H9 (cell line): Measurements from ENCODE around the gene MCCC1. TPM values are rescaled to one million over a fixed set of nuclear protein-coding genes. Genes with fewer than 3 reads are reported as not detected.

Source experiments
- DNase-seq: peaks from one replicate; pipeline ENCODE4 v3.0.0-alpha.2; 2017
- H2AFZ ChIP-seq: one replicate; pipeline ENCODE4 v1.6.1; 2013; ENCODE audit warnings: mild to moderate bottlenecking, low read length, control low read depth, moderate library complexity
- H2AK5ac ChIP-seq: 2 replicates; pipeline ENCODE4 v1.6.1; 2013; ENCODE audit warnings: low read length, control low read depth, mixed read lengths; ENCODE audit not compliant: insufficient read length
- H2BK120ac ChIP-seq: one replicate; pipeline ENCODE4 v1.6.1; 2013; ENCODE audit warnings: low read depth, mild to moderate bottlenecking, low read length, control low read depth, inconsistent platforms; ENCODE audit not compliant: poor library complexity, severe bottlenecking
- H2BK12ac ChIP-seq: 2 replicates; pipeline ENCODE4 v1.6.1; 2013; ENCODE audit warnings: low read length, control low read depth, mixed read lengths, low read depth; ENCODE audit not compliant: insufficient read length
- H2BK15ac ChIP-seq: 2 replicates; pipeline ENCODE4 v1.6.1; 2013; ENCODE audit warnings: low read depth, low read length, control low read depth
- H2BK20ac ChIP-seq: one replicate; pipeline ENCODE4 v1.6.1; 2013; ENCODE audit warnings: low read depth, mild to moderate bottlenecking, low read length, control low read depth, inconsistent platforms; ENCODE audit not compliant: poor library complexity, severe bottlenecking
- H2BK5ac ChIP-seq: 2 replicates; pipeline ENCODE4 v1.6.1; 2013; ENCODE audit warnings: low read length, control low read depth, mixed read lengths; ENCODE audit not compliant: insufficient read length
- H3K14ac ChIP-seq: 2 replicates; pipeline ENCODE4 v1.6.1; 2013; ENCODE audit warnings: low read length, control low read depth; ENCODE audit not compliant: insufficient read depth
- H3K18ac ChIP-seq: 2 replicates; pipeline ENCODE4 v1.6.1; 2013; ENCODE audit warnings: low read depth, mild to moderate bottlenecking, mixed read lengths, low read length, control low read depth; ENCODE audit not compliant: insufficient read length
- H3K23ac ChIP-seq: 2 replicates; pipeline ENCODE4 v1.6.1; 2013; ENCODE audit warnings: low read length, control low read depth, mixed read lengths, low read depth; ENCODE audit not compliant: insufficient read length
- H3K23me2 ChIP-seq: 2 replicates; pipeline ENCODE4 v1.6.1; 2013; ENCODE audit warnings: low read depth, mild to moderate bottlenecking, mixed read lengths, low read length, control low read depth; ENCODE audit not compliant: insufficient read length, poor library complexity, severe bottlenecking
- H3K27ac ChIP-seq: 2 replicates; pipeline ENCODE4 v1.5.1; 2013; ENCODE audit warnings: low read length, control low read depth, mixed read lengths, low read depth; ENCODE audit not compliant: insufficient read length
- H3K27me3 ChIP-seq: 2 replicates; pipeline ENCODE4 v1.6.1; 2013; ENCODE audit warnings: low read length, control low read depth, inconsistent platforms; ENCODE audit not compliant: insufficient read depth
- H3K4ac ChIP-seq: 2 replicates; pipeline ENCODE4 v1.6.1; 2013; ENCODE audit warnings: low read depth, mild to moderate bottlenecking, control low read depth, inconsistent platforms, low read length, moderate library complexity
- H3K4me1 ChIP-seq: 2 replicates; pipeline ENCODE4 v1.6.1; 2013; ENCODE audit warnings: low read length, control low read depth, inconsistent platforms; ENCODE audit not compliant: insufficient read depth
- H3K4me2 ChIP-seq: 2 replicates; pipeline ENCODE4 v1.6.1; 2013; ENCODE audit warnings: low read length, control low read depth, mixed read lengths; ENCODE audit not compliant: insufficient read length, insufficient read depth
- H3K56ac ChIP-seq: 2 replicates; pipeline ENCODE4 v1.6.1; 2013; ENCODE audit warnings: low read depth, mild to moderate bottlenecking, mixed read lengths, low read length, control low read depth; ENCODE audit not compliant: insufficient read length
- H3K79me1 ChIP-seq: 2 replicates; pipeline ENCODE4 v1.6.1; 2013; ENCODE audit warnings: low read depth, mild to moderate bottlenecking, moderate library complexity, low read length, control low read depth, inconsistent platforms; ENCODE audit not compliant: insufficient read depth, poor library complexity, severe bottlenecking
- H3K79me2 ChIP-seq: 2 replicates; pipeline ENCODE4 v1.6.1; 2013; ENCODE audit warnings: low read length, control low read depth, inconsistent platforms; ENCODE audit not compliant: insufficient read depth
- H3K9ac ChIP-seq: 2 replicates; pipeline ENCODE4 v1.6.1; 2013; ENCODE audit warnings: low read length, control low read depth, mixed read lengths; ENCODE audit not compliant: insufficient read length; ENCODE audit errors: extremely low read depth
- H3K9me3 ChIP-seq: one replicate; pipeline ENCODE4 v1.6.1; 2013; ENCODE audit warnings: low read depth, low read length, inconsistent platforms; ENCODE audit not compliant: control insufficient read depth
- H3T11ph ChIP-seq: one replicate; pipeline ENCODE4 v1.6.1; 2013; ENCODE audit warnings: mild to moderate bottlenecking, low read length, control low read depth, inconsistent platforms
- H4K20me1 ChIP-seq: one replicate; pipeline ENCODE4 v1.6.1; 2013; ENCODE audit not compliant: control insufficient read depth, insufficient read length, insufficient read depth
- H4K5ac ChIP-seq: 2 replicates; pipeline ENCODE4 v1.6.1; 2013; ENCODE audit warnings: low read depth, mild to moderate bottlenecking, mixed read lengths, low read length, control low read depth; ENCODE audit not compliant: insufficient read length
- H4K8ac ChIP-seq: replicated peaks from 2 replicates; pipeline ENCODE4 v1.6.1; 2013; ENCODE audit warnings: low read length, control low read depth, mixed read lengths, low read depth; ENCODE audit not compliant: insufficient read length
- H4K91ac ChIP-seq: 2 replicates; pipeline ENCODE4 v1.6.1; 2013; ENCODE audit warnings: low read depth, mild to moderate bottlenecking, moderate library complexity, mixed read lengths, low read length, control low read depth; ENCODE audit not compliant: insufficient read length
- H3K27ac Mint-ChIP-seq, 3 experiments: 2 replicates in 2 of 3; 3 replicates in 1 of 3; pipeline ENCODE4 v1.8.0; 2020 to 2021; ENCODE audit warnings: mixed read lengths in 3 of 3, mild to moderate bottlenecking in 1 of 3, moderate library complexity in 1 of 3
- H3K27me3 Mint-ChIP-seq: 2 replicates; pipeline ENCODE4 v1.8.0; 2021; ENCODE audit warnings: low read depth, mild to moderate bottlenecking, moderate library complexity, mixed read lengths
- H3K36me3 Mint-ChIP-seq, 3 experiments: 2 replicates in 2 of 3; 3 replicates in 1 of 3; pipeline ENCODE4 v1.8.0; 2020 to 2021; ENCODE audit warnings: low read depth in 3 of 3, mixed read lengths in 3 of 3; ENCODE audit not compliant: insufficient read depth in 1 of 3
- H3K4me1 Mint-ChIP-seq, 2 experiments: 2 replicates each; pipeline ENCODE4 v1.8.0; 2020; ENCODE audit warnings: mixed read lengths in 2 of 2
- H3K4me3 Mint-ChIP-seq, 2 experiments: 2 replicates in 1 of 2; 3 replicates in 1 of 2; pipeline ENCODE4 v1.8.0; 2020 to 2021; ENCODE audit warnings: mild to moderate bottlenecking in 2 of 2, mixed read lengths in 2 of 2, moderate library complexity in 1 of 2
- H3K9me3 Mint-ChIP-seq, 2 experiments: 2 replicates in 1 of 2; 3 replicates in 1 of 2; pipeline ENCODE4 v1.8.0; 2020; ENCODE audit warnings: mild to moderate bottlenecking in 2 of 2, mixed read lengths in 2 of 2, moderate library complexity in 1 of 2
- CTCF ChIP-seq: fragments of 200-600 bp; sonication (generic); conservative IDR thresholded peaks from 3 replicates; pipeline ENCODE4 v1.8.0; 2021; ENCODE audit warnings: antibody characterized with exemption, mild to moderate bottlenecking
- WGBS: extraction: QIAGEN DNeasy Blood & Tissue Kit; methylation state at CpG from one replicate; pipeline ENCODE4 v1.1.7; 2013; ENCODE audit warnings: missing lambda C conversion rate, low lambda C conversion rate, mixed read lengths; ENCODE audit not compliant: insufficient read length; ENCODE audit errors: extremely low coverage; 5-methylcytosine and 5-hydroxymethylcytosine counted together
- total RNA-seq: library from RNA; stranded (reverse); gene quantifications from 2 replicates; pipeline ENCODE4 v1.2.1, GENCODE V29; 2021

MCCC1 gene
- total RNA-seq, 1 experiment from 2014 or later: 18.3 TPM

GRCh38 chr3:182986021-182986420, 113.3 kb downstream of the MCCC1 start:
- no peaks in the 10 kb centered on the region for H3K9me3 Mint-ChIP-seq
- WGBS: no CpG with 5 or more reads among the region's 6 CpGs
- no peak overlapping the region for H3K4me3 Mint-ChIP-seq
- Histone ChIP-seq H3K79me1 (no peaks in the 10 kb centered on the region), H4K91ac (no peak overlapping the region), H3K9me3 (no peaks in the 10 kb centered on the region), H3K4me1 (peaks cover 4% of the 10 kb centered on the region; the same call in 1 of the 2 replicates), H3K18ac (no peak overlapping the region), H2AFZ (no peak overlapping the region), H3K56ac (no peak overlapping the region), H2BK15ac (no peak overlapping the region), H3K27me3 (no peaks in the 10 kb centered on the region), H3K4me2 (no peak overlapping the region), H3K23ac (no peak overlapping the region), H2AK5ac (no peak overlapping the region), H4K5ac (no peak overlapping the region), H3K4ac (no peak overlapping the region), H3T11ph (no peak overlapping the region), H2BK20ac (no peak overlapping the region), H3K79me2 (no peaks in the 10 kb centered on the region), H3K23me2 (no peaks in the 10 kb centered on the region), H2BK120ac (no peak overlapping the region), H4K20me1 (no peaks in the 10 kb centered on the region), H3K27ac (no peak overlapping the region), H4K8ac (no peak overlapping the region), H3K14ac (no peak overlapping the region), H3K9ac (no peak overlapping the region), H2BK5ac (no peak overlapping the region), H2BK12ac (no peak overlapping the region)
- H3K27me3 Mint-ChIP-seq: no peaks in the 10 kb centered on the region
- H3K36me3 Mint-ChIP-seq: no peaks in the 10 kb centered on the region
- TF ChIP-seq CTCF: no peak
- H3K27ac Mint-ChIP-seq: no peak overlapping the region
- DNase-seq: no peak
- peaks cover 0 to 5% of the 10 kb centered on the region in 2 experiments for H3K4me1 Mint-ChIP-seq
